Neural progenitor cell (in vitro differentiated cells): ENCODE results near the gene TLE1. TPM values are rescaled to one million over a fixed set of nuclear protein-coding genes. Genes with fewer than 3 reads are reported as not detected.

ENCODE experiments used
- DNase-seq: peaks from one replicate; pipeline ENCODE4 v3.0.0-alpha.2; 2016; ENCODE audit warnings: low spot score
- H2AFZ ChIP-seq: fragments of 200-600 bp; sonication (generic); replicated peaks from 2 replicates; pipeline ENCODE4 v1.6.1; 2016; ENCODE audit warnings: antibody characterized with exemption
- H3F3A ChIP-seq: fragments of 200-600 bp; sonication (generic); 2 replicates; pipeline ENCODE4 v1.6.1; 2016; ENCODE audit warnings: antibody characterized with exemption, low read depth
- H3K27ac ChIP-seq: fragments of 200-600 bp; sonication (generic); 2 replicates; pipeline ENCODE4 v1.5.1; 2016; ENCODE audit warnings: mild to moderate bottlenecking
- H3K27me3 ChIP-seq: fragments of 200-600 bp; sonication (generic); 2 replicates; pipeline ENCODE4 v1.6.1; 2016; ENCODE audit warnings: mild to moderate bottlenecking, moderate library complexity
- H3K36me3 ChIP-seq: fragments of 200-600 bp; sonication (generic); 2 replicates; pipeline ENCODE4 v1.5.1; 2016
- H3K4me1 ChIP-seq: fragments of 200-600 bp; sonication (generic); 2 replicates; pipeline ENCODE4 v1.6.1; 2016; ENCODE audit warnings: mixed run types
- H3K4me2 ChIP-seq: fragments of 200-600 bp; sonication (generic); 2 replicates; pipeline ENCODE4 v1.6.1; 2016
- H3K4me3 ChIP-seq: fragments of 200-600 bp; sonication (generic); 2 replicates; pipeline ENCODE4 v1.5.1; 2016
- H3K79me2 ChIP-seq: fragments of 200-600 bp; sonication (generic); 2 replicates; pipeline ENCODE4 v1.6.1; 2016; ENCODE audit warnings: low read depth
- H3K9ac ChIP-seq: fragments of 200-600 bp; sonication (generic); 2 replicates; pipeline ENCODE4 v1.6.1; 2016
- H3K9me3 ChIP-seq: fragments of 200-600 bp; sonication (generic); 2 replicates; pipeline ENCODE4 v1.5.1; 2016; ENCODE audit warnings: low read depth
- H4K20me1 ChIP-seq: fragments of 200-600 bp; sonication (generic); 2 replicates; pipeline ENCODE4 v1.6.1; 2016; ENCODE audit warnings: low read depth
- H3K27ac Mint-ChIP-seq: 3 replicates; pipeline ENCODE4 v1.8.0; 2021; ENCODE audit warnings: mixed read lengths
- H3K27me3 Mint-ChIP-seq: 2 replicates; pipeline ENCODE4 v1.8.0; 2022; ENCODE audit warnings: low read depth, mild to moderate bottlenecking, inconsistent platforms, moderate library complexity, mixed read lengths; ENCODE audit not compliant: insufficient read depth
- H3K36me3 Mint-ChIP-seq: 3 replicates; pipeline ENCODE4 v1.8.0; 2021; ENCODE audit warnings: mixed read lengths
- H3K4me1 Mint-ChIP-seq: 3 replicates; pipeline ENCODE4 v1.8.0; 2021; ENCODE audit warnings: mixed read lengths
- H3K4me3 Mint-ChIP-seq: 3 replicates; pipeline ENCODE4 v1.8.0; 2021; ENCODE audit warnings: mild to moderate bottlenecking, moderate library complexity, mixed read lengths
- H3K9me3 Mint-ChIP-seq: 3 replicates; pipeline ENCODE4 v1.8.0; 2020; ENCODE audit warnings: mixed read lengths
- EZH2 ChIP-seq: fragments of 200-600 bp; sonication (generic); IDR thresholded peaks from 2 replicates; pipeline ENCODE4 v1.6.1; 2017; ENCODE audit warnings: antibody characterized with exemption, mild to moderate bottlenecking, moderate library complexity
- EZH2phosphoT487 ChIP-seq: fragments of 200-600 bp; sonication (generic); IDR thresholded peaks from 2 replicates; pipeline ENCODE4 v1.6.1; 2017; ENCODE audit warnings: antibody characterized with exemption
- total RNA-seq: library from RNA; depleted of rRNA; stranded (reverse); fragments of >200 nt; gene quantifications from 2 replicates; pipeline ENCODE4 v1.2.3, GENCODE V29; 2015; ENCODE audit warnings: low replicate concordance
- TF ChIP-seq, protein P1 (sequence below): fragments of 200-600 bp; sonication (generic); IDR thresholded peaks from 2 replicates; pipeline ENCODE4 v1.5.1; 2017; ENCODE audit warnings: antibody characterized with exemption, mild to moderate bottlenecking

The TLE1 gene
- total RNA-seq, 1 donor from 2014 or later: 54.7 TPM

DNA sequence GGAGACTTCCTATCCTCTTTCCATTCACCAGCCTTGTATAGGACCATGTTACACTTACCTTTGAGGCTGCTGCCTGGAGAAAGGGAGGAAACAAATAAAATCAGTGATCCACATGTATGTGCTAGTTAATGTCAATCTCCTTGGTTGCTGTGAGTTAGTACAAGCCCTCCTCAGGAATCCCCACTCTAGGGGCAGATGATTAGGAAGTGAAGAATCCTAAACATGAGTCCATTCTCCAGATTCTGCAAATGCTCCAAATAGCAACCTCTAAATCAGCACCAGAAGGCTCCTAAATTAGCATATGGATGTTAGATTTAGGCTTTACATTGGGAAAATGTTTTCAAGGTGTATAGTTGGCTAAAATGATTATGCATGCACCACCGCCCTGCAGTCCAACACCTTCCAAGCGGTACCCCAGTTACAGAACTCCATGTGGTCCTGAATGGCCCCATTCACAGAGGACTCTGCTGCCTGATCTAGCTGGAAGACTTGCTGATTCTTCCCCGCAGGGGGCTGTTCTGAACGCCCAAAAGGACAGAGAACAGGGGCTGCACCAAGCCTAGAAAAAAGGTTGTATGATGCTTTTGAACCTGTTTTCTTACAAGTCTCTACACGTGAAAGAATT, 123.2 kb downstream of the TLE1 start:
- no peaks in the 10 kb centered on the region for H3K9me3 ChIP-seq
- no peak overlapping the region for H3K9ac ChIP-seq
- DNase-seq: no peak
- H3K27ac ChIP-seq: no peak overlapping the region
- Mint-ChIP-seq H3K9me3 (peaks cover 3% of the 10 kb centered on the region), H3K4me1 (peaks cover 41% of the 10 kb centered on the region), H3K27ac (no peak overlapping the region), H3K36me3 (no peaks in the 10 kb centered on the region), H3K27me3 (peaks cover 17% of the 10 kb centered on the region), H3K4me3 (no peak overlapping the region)
- no peak overlapping the region for H2AFZ ChIP-seq
- no peaks in the 10 kb centered on the region for H3K79me2 ChIP-seq
- peaks cover 26% of the 10 kb centered on the region for H3K4me1 ChIP-seq
- peak overlapping the region; percentile 13 for H3K4me2 ChIP-seq
- no peaks in the 10 kb centered on the region for H3K27me3 ChIP-seq
- TF ChIP-seq, protein P1, sequence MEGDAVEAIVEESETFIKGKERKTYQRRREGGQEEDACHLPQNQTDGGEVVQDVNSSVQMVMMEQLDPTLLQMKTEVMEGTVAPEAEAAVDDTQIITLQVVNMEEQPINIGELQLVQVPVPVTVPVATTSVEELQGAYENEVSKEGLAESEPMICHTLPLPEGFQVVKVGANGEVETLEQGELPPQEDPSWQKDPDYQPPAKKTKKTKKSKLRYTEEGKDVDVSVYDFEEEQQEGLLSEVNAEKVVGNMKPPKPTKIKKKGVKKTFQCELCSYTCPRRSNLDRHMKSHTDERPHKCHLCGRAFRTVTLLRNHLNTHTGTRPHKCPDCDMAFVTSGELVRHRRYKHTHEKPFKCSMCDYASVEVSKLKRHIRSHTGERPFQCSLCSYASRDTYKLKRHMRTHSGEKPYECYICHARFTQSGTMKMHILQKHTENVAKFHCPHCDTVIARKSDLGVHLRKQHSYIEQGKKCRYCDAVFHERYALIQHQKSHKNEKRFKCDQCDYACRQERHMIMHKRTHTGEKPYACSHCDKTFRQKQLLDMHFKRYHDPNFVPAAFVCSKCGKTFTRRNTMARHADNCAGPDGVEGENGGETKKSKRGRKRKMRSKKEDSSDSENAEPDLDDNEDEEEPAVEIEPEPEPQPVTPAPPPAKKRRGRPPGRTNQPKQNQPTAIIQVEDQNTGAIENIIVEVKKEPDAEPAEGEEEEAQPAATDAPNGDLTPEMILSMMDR: no peak
- no peak for TF ChIP-seq EZH2
- TF ChIP-seq EZH2phosphoT487: no peak
- H3K36me3 ChIP-seq: no peaks in the 10 kb centered on the region
- no peaks in the 10 kb centered on the region for H4K20me1 ChIP-seq
- H3K4me3 ChIP-seq: no peak overlapping the region
- no peaks in the 10 kb centered on the region for H3F3A ChIP-seq

GRCh38 chr9:81565609-81566008, 123.7 kb downstream of the TLE1 start:
- H3K27me3 Mint-ChIP-seq: peaks cover 17% of the 10 kb centered on the region
- Histone ChIP-seq H3F3A (no peaks in the 10 kb centered on the region), H4K20me1 (no peaks in the 10 kb centered on the region), H2AFZ (no peak overlapping the region), H3K9me3 (no peaks in the 10 kb centered on the region), H3K27ac (no peak overlapping the region), H3K4me3 (no peak overlapping the region), H3K36me3 (no peaks in the 10 kb centered on the region), H3K4me2 (no peak overlapping the region), H3K79me2 (no peaks in the 10 kb centered on the region), H3K4me1 (peaks cover 26% of the 10 kb centered on the region), H3K9ac (no peak overlapping the region), H3K27me3 (no peaks in the 10 kb centered on the region)
- no peak overlapping the region for H3K27ac Mint-ChIP-seq
- H3K36me3 Mint-ChIP-seq: no peaks in the 10 kb centered on the region
- no peak for DNase-seq
- H3K4me3 Mint-ChIP-seq: no peak overlapping the region
- peaks cover 3% of the 10 kb centered on the region for H3K9me3 Mint-ChIP-seq
- H3K4me1 Mint-ChIP-seq: peaks cover 42% of the 10 kb centered on the region
- TF ChIP-seq, protein P1: no peak
- TF ChIP-seq EZH2phosphoT487 (no peak), EZH2 (no peak)

DNA sequence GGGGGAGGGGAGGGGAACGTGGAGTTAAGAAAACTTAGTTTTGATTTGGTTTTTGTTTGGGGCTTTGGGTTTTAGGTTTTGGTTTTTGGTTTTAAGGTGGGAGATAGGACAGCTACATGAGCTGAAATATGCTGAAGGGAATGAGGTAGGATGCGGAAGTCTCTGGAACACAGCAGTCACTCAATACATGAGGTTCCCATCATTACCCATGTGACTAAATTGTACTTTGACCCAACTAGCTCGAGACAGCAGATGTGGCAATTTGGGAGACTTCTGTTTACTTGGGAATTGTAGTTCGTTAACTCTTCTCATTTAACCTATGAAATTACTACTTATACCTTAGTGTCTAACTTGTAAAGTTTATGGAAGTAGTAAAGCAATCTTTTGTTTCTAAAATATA, 124.2 kb downstream of the TLE1 start:
- Histone ChIP-seq H3K27me3 (no peaks in the 10 kb centered on the region), H3K36me3 (no peaks in the 10 kb centered on the region), H4K20me1 (no peaks in the 10 kb centered on the region), H3K9ac (no peak overlapping the region), H3F3A (no peaks in the 10 kb centered on the region), H3K79me2 (no peaks in the 10 kb centered on the region), H3K4me1 (peaks cover 26% of the 10 kb centered on the region), H3K9me3 (no peaks in the 10 kb centered on the region), H3K4me2 (no peak overlapping the region), H3K27ac (no peak overlapping the region), H2AFZ (no peak overlapping the region), H3K4me3 (no peak overlapping the region)
- Mint-ChIP-seq H3K27me3 (peaks cover 17% of the 10 kb centered on the region), H3K9me3 (peaks cover 3% of the 10 kb centered on the region), H3K4me1 (peaks cover 43% of the 10 kb centered on the region), H3K36me3 (no peaks in the 10 kb centered on the region), H3K27ac (no peak overlapping the region), H3K4me3 (no peak overlapping the region)
- TF ChIP-seq, protein P1: no peak
- TF ChIP-seq EZH2 (no peak), EZH2phosphoT487 (no peak)
- no peak for DNase-seq
